GM23338 (cell line): ENCODE data around the gene ISL2. TPM values are rescaled to one million over a fixed set of nuclear protein-coding genes. Genes with fewer than 3 reads are reported as not detected.

Source experiments
- ATAC-seq: fragments of 200-7000 bp; cut with Tn5 transposase; 3 replicates; pipeline ENCODE4 v1.9.1; 2020
- DNase-seq: peaks from one replicate; pipeline ENCODE4 v3.0.0-alpha.2; 2015; ENCODE audit warnings: low spot score
- H2AFZ ChIP-seq: fragments of 200-600 bp; sonication (generic); 2 replicates; pipeline ENCODE4 v1.8.0; 2016; ENCODE audit warnings: antibody characterized with exemption, mild to moderate bottlenecking, moderate library complexity
- H3F3A ChIP-seq: fragments of 200-600 bp; sonication (generic); replicated peaks from 2 replicates; pipeline ENCODE4 v1.8.0; 2017; ENCODE audit warnings: antibody characterized with exemption, mixed run types, low read depth
- H3K27ac ChIP-seq: fragments of 200-600 bp; sonication (generic); 2 replicates; pipeline ENCODE4 v1.6.1; 2016; ENCODE audit warnings: low read depth
- H3K27me3 ChIP-seq: fragments of 200-600 bp; sonication (generic); 2 replicates; pipeline ENCODE4 v1.8.0; 2016; ENCODE audit warnings: mild to moderate bottlenecking, mixed run types, moderate library complexity; ENCODE audit not compliant: insufficient read depth
- H3K36me3 ChIP-seq: fragments of 200-600 bp; sonication (generic); 2 replicates; pipeline ENCODE4 v1.8.0; 2016; ENCODE audit warnings: mild to moderate bottlenecking; ENCODE audit not compliant: insufficient read depth
- H3K4me1 ChIP-seq: fragments of 200-600 bp; sonication (generic); 2 replicates; pipeline ENCODE4 v1.8.0; 2016; ENCODE audit warnings: mild to moderate bottlenecking, moderate library complexity; ENCODE audit not compliant: insufficient read depth
- H3K4me2 ChIP-seq: fragments of 200-600 bp; sonication (generic); 2 replicates; pipeline ENCODE4 v1.7.1; 2017; ENCODE audit warnings: mixed run types
- H3K4me3 ChIP-seq: fragments of 200-600 bp; sonication (generic); 2 replicates; pipeline ENCODE4 v1.6.1; 2016; ENCODE audit warnings: mixed run types
- H3K79me2 ChIP-seq: fragments of 200-600 bp; sonication (generic); replicated peaks from 2 replicates; pipeline ENCODE4 v1.8.0; 2017; ENCODE audit warnings: mild to moderate bottlenecking; ENCODE audit not compliant: insufficient read depth
- H3K9me2 ChIP-seq: fragments of 200-600 bp; sonication (generic); 2 replicates; pipeline ENCODE4 v1.8.0; 2017; ENCODE audit not compliant: insufficient read depth
- H4K20me1 ChIP-seq: fragments of 200-600 bp; sonication (generic); replicated peaks from 2 replicates; pipeline ENCODE4 v1.8.0; 2017; ENCODE audit warnings: mild to moderate bottlenecking; ENCODE audit not compliant: insufficient read depth
- H3K27ac Mint-ChIP-seq: 2 replicates; pipeline ENCODE4 v1.8.0; 2020; ENCODE audit warnings: inconsistent platforms, mild to moderate bottlenecking, moderate library complexity, mixed read lengths
- H3K27me3 Mint-ChIP-seq: 3 replicates; pipeline ENCODE4 v1.8.0; 2022; ENCODE audit warnings: low read depth, mild to moderate bottlenecking, moderate library complexity, mixed read lengths, inconsistent platforms; ENCODE audit not compliant: insufficient read depth, poor library complexity
- H3K36me3 Mint-ChIP-seq: 3 replicates; pipeline ENCODE4 v1.8.0; 2021; ENCODE audit warnings: low read depth, mild to moderate bottlenecking, inconsistent platforms, moderate library complexity, mixed read lengths
- H3K4me1 Mint-ChIP-seq: 3 replicates; pipeline ENCODE4 v1.8.0; 2020; ENCODE audit warnings: mild to moderate bottlenecking, inconsistent platforms, mixed read lengths
- H3K4me3 Mint-ChIP-seq: 3 replicates; pipeline ENCODE4 v1.8.0; 2021; ENCODE audit warnings: moderate library complexity, mild to moderate bottlenecking, inconsistent platforms, mixed read lengths
- H3K9me3 Mint-ChIP-seq: 3 replicates; pipeline ENCODE4 v1.8.0; 2020; ENCODE audit warnings: moderate library complexity, mild to moderate bottlenecking, inconsistent platforms, mixed read lengths
- CREB1 ChIP-seq: fragments of 250-450 bp; sonication (Bioruptor Pico); IDR thresholded peaks from 2 replicates; pipeline ENCODE4 v1.5.0; 2020; ENCODE audit warnings: low read depth, mild to moderate bottlenecking, moderate library complexity
- EZH2 ChIP-seq: fragments of 200-600 bp; sonication (generic); IDR thresholded peaks from one replicate; pipeline ENCODE4 v1.8.0; 2017; ENCODE audit warnings: antibody characterized with exemption, mild to moderate bottlenecking, low read depth; ENCODE audit not compliant: unreplicated experiment
- EZH2phosphoT487 ChIP-seq: fragments of 200-600 bp; sonication (generic); IDR thresholded peaks from one replicate; pipeline ENCODE4 v1.8.1; 2018; ENCODE audit warnings: antibody characterized with exemption; ENCODE audit not compliant: unreplicated experiment
- NANOG ChIP-seq: IDR thresholded peaks from 2 replicates; pipeline ENCODE4 v1.6.1; 2016; ENCODE audit warnings: antibody characterized with exemption, borderline replicate concordance
- STAT1 ChIP-seq: IDR thresholded peaks from one replicate; pipeline ENCODE4 v1.6.1; 2016; ENCODE audit warnings: antibody characterized with exemption; ENCODE audit not compliant: unreplicated experiment
- ZNF462 ChIP-seq: fragments of 250-450 bp; sonication (Bioruptor Pico); IDR thresholded peaks from 2 replicates; pipeline ENCODE4 v1.5.0; 2020; ENCODE audit warnings: mild to moderate bottlenecking, moderate library complexity
- polyA plus RNA-seq: library from polyadenylated mRNA; unstranded; fragments of >200 nt; fragmentation: Nextera tagmentation; extraction: Ambion mirVana; gene quantifications from 2 replicates; pipeline ENCODE4 v1.2.1, GENCODE V29; 2016
- total RNA-seq: library from RNA; depleted of rRNA; stranded (reverse); fragments of >200 nt; shearing (Covaris generic); gene quantifications from 2 replicates; pipeline ENCODE4 v1.2.3, GENCODE V29; 2014

ISL2 gene
- total and polyA plus RNA-seq, 2 experiments from 2014 or later: 0.65 to 2.7 TPM

- peak; percentile 41 for DNase-seq
- H3K27ac ChIP-seq: no peak overlapping the region
- H3K27ac Mint-ChIP-seq: no peak overlapping the region
- H3K4me3 Mint-ChIP-seq: no peak overlapping the region
- no peak overlapping the region for H2AFZ ChIP-seq
- no peaks in the 10 kb centered on the region for H3K27me3 ChIP-seq
- H3K79me2 ChIP-seq: no peaks in the 10 kb centered on the region
- H3K4me2 ChIP-seq: no peak overlapping the region
- no peaks in the 10 kb centered on the region for H3K36me3 ChIP-seq
- no peaks in the 10 kb centered on the region for H3K36me3 Mint-ChIP-seq
- H3K9me3 Mint-ChIP-seq: no peaks in the 10 kb centered on the region
- TF ChIP-seq EZH2phosphoT487: no peak
- peak; percentile 56; the same call in 1 of the 2 replicates for TF ChIP-seq ZNF462
- TF ChIP-seq STAT1: no peak
- no peaks in the 10 kb centered on the region for H3K9me2 ChIP-seq
- ATAC-seq: peak; percentile 87
- no peak overlapping the region for H3K4me3 ChIP-seq
- H4K20me1 ChIP-seq: no peaks in the 10 kb centered on the region
- H3K27me3 Mint-ChIP-seq: no peaks in the 10 kb centered on the region
- H3K4me1 Mint-ChIP-seq: peaks cover 6% of the 10 kb centered on the region; the same call in 2 of the 3 replicates
- no peaks in the 10 kb centered on the region for H3F3A ChIP-seq
- H3K4me1 ChIP-seq: no peaks in the 10 kb centered on the region
Observed at GRCh38 chr15:76376029-76376428, 39.5 kb downstream of the ISL2 start.

- Mint-ChIP-seq H3K27me3 (no peaks in the 10 kb centered on the region), H3K27ac (no peak overlapping the region), H3K36me3 (no peaks in the 10 kb centered on the region), H3K4me3 (no peak overlapping the region), H3K4me1 (peaks cover 6% of the 10 kb centered on the region; the same call in 2 of the 3 replicates), H3K9me3 (no peaks in the 10 kb centered on the region)
- no peaks in the 10 kb centered on the region for H3K4me1 ChIP-seq
- H3K36me3 ChIP-seq: no peaks in the 10 kb centered on the region
- no peaks in the 10 kb centered on the region for H3K27me3 ChIP-seq
- no peak overlapping the region for H3K4me2 ChIP-seq
- TF ChIP-seq NANOG: no peak
- no peak for TF ChIP-seq EZH2
- TF ChIP-seq CREB1: no peak
- TF ChIP-seq STAT1: no peak
- no peak for TF ChIP-seq ZNF462
- no peak overlapping the region for H3K4me3 ChIP-seq
- H3F3A ChIP-seq: no peaks in the 10 kb centered on the region
- H3K79me2 ChIP-seq: no peaks in the 10 kb centered on the region
- no peaks in the 10 kb centered on the region for H3K9me2 ChIP-seq
- no peak overlapping the region for H2AFZ ChIP-seq
- DNase-seq: no peak
- ATAC-seq: no peak
- H4K20me1 ChIP-seq: no peaks in the 10 kb centered on the region
- H3K27ac ChIP-seq: no peak overlapping the region
Observed at GRCh38 chr15:76376816-76377215, 40.2 kb downstream of the ISL2 start.
